AG20443 (cell line): ENCODE data around the gene MSI1.
"Not testable (repeated sequence)": the region's sequence is repeated elsewhere in the genome, so short reads cannot be mapped to it uniquely, and the experiment has no call there.

ENCODE experiments used
- DNase-seq: peaks from one replicate; pipeline ENCODE4 v3.0.0; 2012; ENCODE audit warnings: low spot score, mixed read lengths

Gene MSI1

GRCh38 chr12:120356567-120357030 lies 12.4 kb downstream of the MSI1 start:
- peak; percentile 92 for DNase-seq

GRCh38 chr12:120353556-120354317 lies 15.2 kb downstream of the MSI1 start:
- DNase-seq = no peak

GRCh38 chr12:120353136-120353535 lies 15.8 kb downstream of the MSI1 start:
- DNase-seq = no peak

- no peak for DNase-seq
Observed at GRCh38 chr12:120352117-120352516, 16.8 kb downstream of the MSI1 start.

GRCh38 chr12:120350576-120351350 lies 18.2 kb downstream of the MSI1 start:
- no peak for DNase-seq

GRCh38 chr12:120347766-120348165 lies 21.2 kb downstream of the MSI1 start:
- no peak for DNase-seq

GRCh38 chr12:120346681-120347080 lies 22.3 kb downstream of the MSI1 start:
- DNase-seq = no peak

- no peak for DNase-seq
Observed at GRCh38 chr12:120346031-120346430, 22.9 kb downstream of the MSI1 start.

- no peak for DNase-seq
Observed at GRCh38 chr12:120343692-120344091, 25.3 kb downstream of the MSI1 start.

GRCh38 chr12:120343039-120343537 lies 25.9 kb downstream of the MSI1 start:
- DNase-seq = peak; percentile 5

GRCh38 chr12:120342175-120343038 lies 26.6 kb downstream of the MSI1 start:
- DNase-seq = peak; percentile 6

GRCh38 chr12:120339256-120339655 lies 29.7 kb downstream of the MSI1 start:
- DNase-seq = no peak

- no peak for DNase-seq
Observed at GRCh38 chr12:120337730-120338129, 31.2 kb downstream of the MSI1 start.

GRCh38 chr12:120336392-120336791 lies 32.6 kb downstream of the MSI1 start:
- DNase-seq = not testable (repeated sequence)

- not testable (repeated sequence) for DNase-seq
Observed at GRCh38 chr12:120335447-120335846, 33.5 kb downstream of the MSI1 start.

GRCh38 chr12:120332523-120332922 lies 36.4 kb downstream of the MSI1 start:
- DNase-seq = no peak

- no peak for DNase-seq
Observed at GRCh38 chr12:120332041-120332440, 36.9 kb downstream of the MSI1 start.

GRCh38 chr12:120331390-120331789 lies 37.6 kb downstream of the MSI1 start:
- DNase-seq = no peak

GRCh38 chr12:120328228-120328627 lies 40.7 kb downstream of the MSI1 start:
- DNase-seq = no peak

GRCh38 chr12:120327593-120327992 lies 41.4 kb downstream of the MSI1 start, which contains the start of gene PLA2G1B:
Gene PLA2G1B (minus strand): TSS chr12:120327779. CDS start chr12:120327753, 26 bp downstream.
- DNase-seq = no peak

- no peak for DNase-seq
Observed at GRCh38 chr12:120324841-120325417, 44.0 kb downstream of the MSI1 start.

GRCh38 chr12:120323772-120324171 lies 45.2 kb downstream of the MSI1 start:
- DNase-seq = no peak
